ENCODE results near the gene KITLG. TPM values are rescaled to one million over a fixed set of nuclear protein-coding genes. Genes with fewer than 3 reads are reported as not detected.
"Not testable (repeated sequence)": the region's sequence is repeated elsewhere in the genome, so short reads cannot be mapped to it uniquely, and the experiment has no call there.

Gene KITLG
- total RNA-seq, 2 donors from 2014 or later: 3.5 to 9.6 TPM

DNA sequence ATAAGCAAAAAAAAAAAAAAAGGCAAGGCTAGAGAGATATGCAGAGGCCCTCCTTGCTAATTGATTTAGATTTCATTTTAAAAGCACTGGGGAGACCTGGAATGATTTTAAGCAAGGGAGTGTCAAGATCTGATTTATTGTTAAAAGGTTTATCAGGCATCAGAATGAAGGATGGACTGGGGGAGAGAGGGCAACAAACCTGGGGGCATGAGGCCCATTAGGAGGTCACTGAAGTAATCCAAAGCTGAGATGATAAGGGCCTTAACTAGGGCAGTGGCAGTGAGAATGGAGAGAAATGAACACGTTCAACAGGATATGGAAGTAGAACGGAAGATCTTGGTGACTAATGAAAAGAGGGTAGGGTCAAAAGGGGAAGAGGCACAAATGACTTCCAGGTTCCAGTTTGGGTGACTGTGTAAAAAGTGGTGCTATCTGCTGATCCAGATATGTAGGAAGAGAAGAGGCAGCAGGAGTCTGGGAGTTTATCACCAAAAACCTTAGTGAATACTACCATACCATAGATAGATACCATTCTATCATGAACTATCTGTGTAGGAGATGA, 24.0 kb downstream of the KITLG start:
- TF ChIP-seq, protein P1, sequence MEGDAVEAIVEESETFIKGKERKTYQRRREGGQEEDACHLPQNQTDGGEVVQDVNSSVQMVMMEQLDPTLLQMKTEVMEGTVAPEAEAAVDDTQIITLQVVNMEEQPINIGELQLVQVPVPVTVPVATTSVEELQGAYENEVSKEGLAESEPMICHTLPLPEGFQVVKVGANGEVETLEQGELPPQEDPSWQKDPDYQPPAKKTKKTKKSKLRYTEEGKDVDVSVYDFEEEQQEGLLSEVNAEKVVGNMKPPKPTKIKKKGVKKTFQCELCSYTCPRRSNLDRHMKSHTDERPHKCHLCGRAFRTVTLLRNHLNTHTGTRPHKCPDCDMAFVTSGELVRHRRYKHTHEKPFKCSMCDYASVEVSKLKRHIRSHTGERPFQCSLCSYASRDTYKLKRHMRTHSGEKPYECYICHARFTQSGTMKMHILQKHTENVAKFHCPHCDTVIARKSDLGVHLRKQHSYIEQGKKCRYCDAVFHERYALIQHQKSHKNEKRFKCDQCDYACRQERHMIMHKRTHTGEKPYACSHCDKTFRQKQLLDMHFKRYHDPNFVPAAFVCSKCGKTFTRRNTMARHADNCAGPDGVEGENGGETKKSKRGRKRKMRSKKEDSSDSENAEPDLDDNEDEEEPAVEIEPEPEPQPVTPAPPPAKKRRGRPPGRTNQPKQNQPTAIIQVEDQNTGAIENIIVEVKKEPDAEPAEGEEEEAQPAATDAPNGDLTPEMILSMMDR (IDR thresholded peaks at IDR 0.05): no peak
- Histone ChIP-seq H3K4me3 (no peak overlapping the region), H3K36me3 (no peaks in the 10 kb centered on the region), H3K27ac (no peak overlapping the region), H3K4me1 (peaks cover 0 to 29% of the 10 kb centered on the region in 2 donors), H3K27me3 (no peaks in the 10 kb centered on the region), H3K9me3 (no peaks in the 10 kb centered on the region)
- DNase-seq (ENCODE audit: low spot score): no peak

DNA sequence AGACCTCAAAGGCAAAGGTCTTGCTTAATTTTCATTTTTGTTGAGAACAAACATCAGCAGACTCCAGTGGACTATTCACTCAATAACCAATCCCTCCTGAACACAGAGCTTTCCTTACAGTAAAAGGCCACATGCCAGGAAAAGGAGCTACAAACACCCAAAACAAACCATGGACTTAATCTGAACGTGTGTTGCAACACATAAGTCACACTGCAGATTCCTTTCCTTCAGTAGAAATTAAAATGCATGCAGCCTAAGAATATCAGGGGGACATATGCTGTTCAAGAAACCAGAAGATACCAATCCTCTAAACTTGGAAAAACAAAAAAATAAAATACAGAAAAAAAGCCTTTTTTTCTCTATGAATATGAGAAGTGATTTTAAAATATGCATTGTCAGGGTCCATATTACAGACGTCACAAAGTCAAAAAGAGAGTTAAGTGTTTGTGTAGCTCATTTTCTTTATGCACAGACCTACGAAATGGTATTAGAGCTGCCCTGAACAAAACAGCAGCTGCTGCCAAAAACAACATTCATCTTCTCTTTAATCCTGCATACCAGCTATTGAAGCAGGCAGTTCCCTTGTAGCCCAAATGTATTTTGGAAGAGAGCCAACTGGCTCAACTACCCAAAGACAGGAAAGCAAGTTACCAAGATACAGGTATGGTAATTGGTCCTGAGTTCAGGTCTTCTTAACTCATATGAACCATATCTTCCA, 26.2 kb downstream of the KITLG start:
- no peaks in the 10 kb centered on the region for H3K36me3 ChIP-seq
- peak overlapping the region in 1 of 2 donors; percentile 11 for H3K27ac ChIP-seq
- no peak overlapping the region for H3K4me3 ChIP-seq
- H3K9me3 ChIP-seq: no peaks in the 10 kb centered on the region
- no peaks in the 10 kb centered on the region for H3K27me3 ChIP-seq
- H3K4me1 ChIP-seq: peaks cover 0 to 27% of the 10 kb centered on the region in 2 donors
- TF ChIP-seq, protein P1 (IDR thresholded peaks at IDR 0.05): no peak
- DNase-seq (ENCODE audit: low spot score): no peak

DNA sequence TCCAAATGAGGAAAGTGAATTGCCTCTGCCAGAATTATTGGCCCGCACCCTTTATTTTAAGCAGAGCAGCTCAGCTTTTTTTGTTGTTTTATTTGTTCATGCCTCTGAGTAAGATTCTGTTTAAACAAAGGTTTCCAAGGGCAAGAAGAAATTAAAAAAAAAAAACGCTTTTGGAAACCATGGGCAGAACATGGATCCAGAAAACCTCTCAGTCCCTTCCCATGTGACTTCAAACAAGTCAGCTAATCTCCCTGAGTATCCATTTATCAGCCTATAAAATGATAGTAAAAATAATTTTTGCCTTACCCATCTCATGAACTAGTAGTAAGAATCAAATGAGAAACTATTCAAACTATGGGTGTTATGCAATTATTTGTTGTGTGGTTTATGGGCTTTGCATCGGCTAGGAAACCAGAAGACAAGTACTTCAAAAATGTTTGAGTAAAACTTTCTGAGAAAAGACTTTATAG, 27.6 kb downstream of the KITLG start:
- TF ChIP-seq, protein P1 (IDR thresholded peaks at IDR 0.05): no peak
- H3K27ac ChIP-seq: no peak overlapping the region
- peaks cover 0 to 24% of the 10 kb centered on the region in 2 donors for H3K4me1 ChIP-seq
- H3K36me3 ChIP-seq: no peaks in the 10 kb centered on the region
- no peaks in the 10 kb centered on the region for H3K27me3 ChIP-seq
- no peaks in the 10 kb centered on the region for H3K9me3 ChIP-seq
- no peak overlapping the region for H3K4me3 ChIP-seq
- DNase-seq (ENCODE audit: low spot score): no peak

DNA sequence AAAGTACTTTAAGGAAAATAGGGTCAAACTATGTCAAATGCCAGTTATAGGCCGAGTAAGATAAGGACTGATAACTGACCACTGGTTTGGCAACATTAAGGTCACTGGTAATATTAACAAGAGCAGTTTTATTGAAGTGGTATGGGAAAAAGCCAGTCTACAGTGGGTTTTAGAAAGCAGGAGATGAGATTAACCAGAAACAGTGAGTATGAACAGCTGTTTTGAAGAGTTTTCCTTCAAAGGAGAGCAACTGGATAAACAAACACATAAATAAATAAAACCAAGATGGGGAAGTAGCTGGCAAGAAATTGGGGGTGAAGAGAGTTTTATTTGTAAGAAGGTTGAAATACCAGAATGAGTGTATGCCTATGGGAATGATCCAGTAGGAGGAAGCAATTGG, 30.3 kb downstream of the KITLG start:
- no peak for DNase-seq (ENCODE audit: low spot score)
- Histone ChIP-seq H3K36me3 (no peaks in the 10 kb centered on the region), H3K4me3 (no peak overlapping the region), H3K27ac (no peak overlapping the region), H3K9me3 (no peaks in the 10 kb centered on the region), H3K4me1 (peaks cover 0 to 21% of the 10 kb centered on the region in 2 donors), H3K27me3 (no peaks in the 10 kb centered on the region)
- TF ChIP-seq, protein P1 (IDR thresholded peaks at IDR 0.05): no peak

DNA sequence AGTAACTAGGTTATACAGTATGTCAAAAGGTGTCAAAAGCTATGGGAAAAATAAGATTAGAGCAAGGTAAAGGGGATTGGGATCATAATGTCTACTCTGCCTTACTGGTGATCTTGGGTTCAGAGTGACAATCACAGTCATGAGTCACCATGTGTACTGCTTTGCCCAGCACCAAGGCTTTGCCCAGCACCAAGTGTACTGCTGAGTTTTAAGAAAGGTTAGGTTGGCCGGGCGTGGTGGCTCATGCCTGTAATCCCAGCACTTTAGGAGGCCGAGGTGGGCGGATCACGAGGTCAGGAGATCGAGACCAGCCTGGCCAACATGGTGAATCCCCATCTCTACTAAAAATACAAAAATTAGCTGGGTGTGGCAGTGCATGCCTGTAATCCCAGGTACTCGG, 32.3 kb downstream of the KITLG start:
- not testable (repeated sequence) for DNase-seq (ENCODE audit: low spot score); H3K9me3 ChIP-seq; H3K36me3 ChIP-seq; H3K27ac ChIP-seq; H3K4me3 ChIP-seq; H3K27me3 ChIP-seq; H3K4me1 ChIP-seq

DNA sequence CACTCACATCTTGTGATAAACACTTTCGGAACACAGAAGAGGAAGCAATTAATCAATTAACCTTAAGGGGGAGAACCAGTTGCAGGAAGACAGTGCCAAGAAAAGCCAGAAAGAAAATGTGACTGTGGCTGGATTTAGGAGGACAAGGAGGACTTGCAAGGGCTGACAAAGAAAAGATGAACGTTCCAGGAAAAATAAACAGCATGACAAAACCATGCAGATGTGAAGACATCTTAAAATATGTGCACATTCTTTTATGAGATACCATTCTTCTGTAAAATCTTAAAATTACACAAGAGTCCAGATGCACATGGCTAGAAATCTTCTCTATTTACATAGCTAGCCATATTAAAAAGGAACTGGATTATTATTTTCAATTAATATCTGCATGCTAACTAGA, 33.4 kb downstream of the KITLG start:
- TF ChIP-seq, protein P1 (IDR thresholded peaks at IDR 0.05): no peak
- H3K36me3 ChIP-seq: no peaks in the 10 kb centered on the region
- no peak for DNase-seq (ENCODE audit: low spot score)
- H3K4me1 ChIP-seq: no peaks in the 10 kb centered on the region
- no peaks in the 10 kb centered on the region for H3K27me3 ChIP-seq
- H3K4me3 ChIP-seq: no peak overlapping the region
- H3K9me3 ChIP-seq: no peaks in the 10 kb centered on the region
- no peak overlapping the region for H3K27ac ChIP-seq

Data from right atrium auricular region (tissue), 2 donors.